Islet of Langerhans (tissue), 1 donor: ENCODE measurements around the gene DISC1.
"Not testable (repeated sequence)": the region's sequence is repeated elsewhere in the genome, so short reads cannot be mapped to it uniquely, and the experiment has no call there.

Experiments
- FAIRE-seq: peaks from one replicate; lab custom pipeline; 2011; peaks lifted over from hg19 to GRCh38; lab: Jason Lieb, UNC

Gene DISC1

GRCh38 chr1:231668826-231669225 is 42.2 kb downstream of the DISC1 start:
- FAIRE-seq = no peak

- not testable (repeated sequence) for FAIRE-seq
Observed at GRCh38 chr1:231669864-231670621, 43.5 kb downstream of the DISC1 start.

GRCh38 chr1:231670755-231671154 is 44.2 kb downstream of the DISC1 start:
- FAIRE-seq = no peak

- no peak for FAIRE-seq
Observed at GRCh38 chr1:231674575-231674974, 48.0 kb downstream of the DISC1 start.

DNA sequence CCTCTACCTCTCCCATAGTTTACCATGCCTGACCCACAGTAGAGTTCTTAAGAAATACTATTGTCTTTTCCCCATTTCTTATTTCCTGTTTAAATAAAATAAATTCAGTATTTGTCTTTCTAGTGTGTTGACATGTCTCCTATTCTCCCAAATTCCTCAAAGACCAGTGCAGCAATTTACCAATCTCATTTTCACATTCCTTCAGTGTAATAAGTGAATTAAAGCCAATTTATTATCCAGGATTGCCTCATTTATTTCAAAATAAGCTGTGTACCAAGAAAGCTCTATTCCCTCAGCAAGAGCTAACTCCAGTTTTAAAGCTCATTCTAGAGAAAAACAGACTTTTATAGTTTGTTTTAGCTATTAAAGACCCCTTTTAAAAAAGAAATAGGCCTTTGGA is 49.9 kb downstream of the DISC1 start:
- FAIRE-seq = no peak

DNA sequence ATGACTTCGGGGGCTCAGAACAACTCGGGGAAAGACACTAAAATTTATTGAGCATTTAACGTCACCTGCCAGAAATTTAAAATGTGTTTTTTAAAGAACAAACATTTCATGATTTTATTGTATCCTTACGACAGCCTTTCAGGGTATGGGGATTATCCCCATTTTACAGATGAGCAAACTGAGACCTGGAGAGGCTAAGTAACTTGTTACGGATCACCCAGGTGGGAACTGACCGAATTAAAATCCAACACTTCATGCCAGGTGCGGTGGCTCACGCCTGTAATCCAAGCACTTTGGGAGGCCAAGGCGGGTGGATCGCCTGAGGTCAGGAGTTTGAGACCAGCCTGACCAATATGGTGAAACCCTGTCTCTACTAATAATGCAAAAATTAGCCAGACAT is 50.9 kb downstream of the DISC1 start:
- no peak for FAIRE-seq

DNA sequence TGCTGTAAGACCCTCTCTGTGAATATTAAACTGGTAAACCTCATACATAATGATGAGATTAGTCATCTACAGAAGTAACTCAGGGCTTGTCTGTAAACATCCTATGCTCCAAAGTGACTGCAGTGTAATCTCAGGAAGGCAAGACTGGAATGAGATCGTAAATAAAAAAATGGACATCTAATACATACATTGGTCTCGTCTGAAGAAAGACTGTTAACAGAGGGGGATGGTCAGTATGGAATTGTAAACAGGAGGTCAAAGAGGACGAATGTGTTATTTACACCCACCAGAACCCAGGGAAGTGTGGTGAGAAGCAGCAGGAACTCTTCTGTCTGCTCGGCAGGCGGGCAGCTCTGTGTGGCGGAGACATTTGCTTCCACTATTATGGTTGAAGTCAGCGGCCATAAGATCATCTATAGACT is 51.4 kb downstream of the DISC1 start:
- FAIRE-seq = no peak

DNA sequence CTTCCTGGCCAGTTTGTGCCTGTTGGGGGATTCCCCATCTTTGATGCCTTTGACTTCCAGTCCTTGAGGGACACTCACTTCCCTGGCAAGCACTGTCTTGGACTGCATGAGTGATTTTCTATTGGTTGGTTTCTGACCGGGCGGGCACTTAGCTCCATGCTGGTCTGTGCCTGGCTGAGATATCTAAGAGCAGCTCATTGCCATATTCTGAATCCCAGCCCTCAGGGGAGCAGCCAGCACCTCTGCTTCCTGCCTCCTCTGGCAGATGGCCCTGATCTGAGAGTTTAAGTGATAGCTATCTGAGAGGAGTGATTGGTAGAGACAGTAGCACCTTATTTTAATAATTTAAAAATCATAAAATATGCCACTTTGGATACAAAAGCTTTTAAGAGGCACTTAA is 52.5 kb downstream of the DISC1 start:
- FAIRE-seq = no peak

GRCh38 chr1:231681006-231681405 is 54.4 kb downstream of the DISC1 start:
- no peak for FAIRE-seq

DNA sequence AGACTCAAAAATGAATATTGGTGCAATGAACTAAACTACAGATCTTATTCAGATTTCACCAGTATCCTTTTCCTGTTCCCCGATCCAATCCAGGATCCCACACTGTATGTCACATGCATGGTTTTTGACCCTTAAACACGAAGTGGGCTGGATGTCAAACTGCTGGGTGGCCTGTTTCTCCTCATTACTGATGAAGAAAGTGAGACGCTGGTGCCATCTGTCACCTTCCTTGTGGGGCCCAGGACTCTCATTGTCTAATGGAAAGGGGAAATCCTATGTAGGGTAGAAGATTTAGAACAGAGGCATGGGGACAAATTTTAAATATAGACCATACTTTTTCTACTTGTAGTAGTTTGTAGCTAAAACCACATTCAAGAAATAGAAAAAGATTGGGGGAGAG is 56.2 kb downstream of the DISC1 start:
- no peak for FAIRE-seq

- FAIRE-seq = no peak
Observed at GRCh38 chr1:231683439-231684165, 57.0 kb downstream of the DISC1 start.

DNA sequence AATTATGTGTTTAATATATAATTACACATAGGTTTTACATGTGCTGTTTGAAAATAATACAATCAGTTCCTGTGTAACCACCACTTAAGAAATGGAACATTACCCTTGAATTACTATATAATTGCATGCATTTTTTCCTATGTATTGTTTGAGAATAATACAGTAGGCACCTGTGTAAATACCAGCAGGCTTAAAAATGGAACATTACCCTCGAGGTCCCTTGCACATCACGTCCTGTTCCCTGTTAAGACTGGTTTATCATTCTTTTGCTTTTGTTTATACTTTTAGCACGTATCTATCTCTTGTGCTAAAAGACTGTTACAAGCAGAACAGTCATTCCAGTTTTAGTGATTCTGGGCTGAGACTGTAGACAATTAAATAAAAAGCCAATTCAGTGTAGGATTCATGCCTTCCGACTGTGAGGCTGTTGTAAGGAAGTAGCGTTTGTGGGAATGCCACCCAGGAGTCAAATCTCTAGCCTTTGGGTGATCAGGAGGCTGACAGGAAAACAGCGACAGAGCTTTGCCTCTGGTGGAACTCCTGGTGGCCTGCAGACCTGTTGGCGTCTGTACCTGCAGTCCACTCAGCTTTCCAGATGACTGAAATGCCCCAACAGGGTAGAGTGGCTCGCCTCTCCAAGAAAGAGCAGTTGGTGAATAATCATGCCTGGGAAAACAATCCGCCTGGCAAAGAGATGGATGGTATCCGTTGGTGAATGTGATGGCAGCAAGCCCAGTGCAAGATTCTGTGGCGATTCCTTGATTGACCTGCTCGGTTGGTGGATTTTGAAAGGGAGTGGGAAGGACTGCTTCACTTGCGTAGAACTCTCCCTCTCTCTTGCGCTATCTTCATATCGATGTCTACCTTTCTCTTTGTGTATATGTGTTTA is 58.0 kb downstream of the DISC1 start:
- no peak for FAIRE-seq

- FAIRE-seq = no peak
Observed at GRCh38 chr1:231686384-231686783, 59.8 kb downstream of the DISC1 start.

GRCh38 chr1:231688989-231689388 is 62.4 kb downstream of the DISC1 start:
- no peak for FAIRE-seq

GRCh38 chr1:231690059-231690458 is 63.5 kb downstream of the DISC1 start:
- FAIRE-seq = no peak

DNA sequence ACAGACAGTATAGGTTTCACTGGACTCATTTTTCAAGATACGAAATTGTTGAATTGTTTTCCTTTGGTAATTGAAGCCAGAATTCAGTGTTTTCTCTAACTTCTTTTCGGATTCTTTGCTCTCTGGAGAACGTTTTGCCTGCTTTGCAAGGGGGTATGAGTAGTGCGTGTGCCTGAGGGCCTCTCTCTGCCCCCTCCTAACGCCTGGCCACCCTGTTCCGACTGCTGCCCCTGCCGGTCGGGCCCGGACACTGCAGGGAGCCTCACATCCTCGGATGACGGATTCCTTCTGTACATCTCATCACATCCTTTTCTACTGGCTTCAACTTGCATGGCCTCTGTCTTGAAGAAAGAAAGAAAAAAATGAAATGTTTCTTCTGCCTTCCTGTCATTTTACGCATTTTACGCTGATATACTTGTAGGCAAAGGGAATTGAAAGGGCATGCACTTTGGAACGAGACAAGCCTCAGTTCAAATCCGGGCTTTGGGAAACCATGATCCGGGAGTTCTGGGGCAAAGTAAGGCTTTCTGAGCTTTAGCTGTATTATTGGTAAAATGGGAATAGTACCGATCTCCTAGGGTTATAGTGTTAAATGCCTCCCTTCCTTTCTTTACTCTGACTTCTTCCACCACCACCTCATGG is 65.1 kb downstream of the DISC1 start:
- no peak for FAIRE-seq

DNA sequence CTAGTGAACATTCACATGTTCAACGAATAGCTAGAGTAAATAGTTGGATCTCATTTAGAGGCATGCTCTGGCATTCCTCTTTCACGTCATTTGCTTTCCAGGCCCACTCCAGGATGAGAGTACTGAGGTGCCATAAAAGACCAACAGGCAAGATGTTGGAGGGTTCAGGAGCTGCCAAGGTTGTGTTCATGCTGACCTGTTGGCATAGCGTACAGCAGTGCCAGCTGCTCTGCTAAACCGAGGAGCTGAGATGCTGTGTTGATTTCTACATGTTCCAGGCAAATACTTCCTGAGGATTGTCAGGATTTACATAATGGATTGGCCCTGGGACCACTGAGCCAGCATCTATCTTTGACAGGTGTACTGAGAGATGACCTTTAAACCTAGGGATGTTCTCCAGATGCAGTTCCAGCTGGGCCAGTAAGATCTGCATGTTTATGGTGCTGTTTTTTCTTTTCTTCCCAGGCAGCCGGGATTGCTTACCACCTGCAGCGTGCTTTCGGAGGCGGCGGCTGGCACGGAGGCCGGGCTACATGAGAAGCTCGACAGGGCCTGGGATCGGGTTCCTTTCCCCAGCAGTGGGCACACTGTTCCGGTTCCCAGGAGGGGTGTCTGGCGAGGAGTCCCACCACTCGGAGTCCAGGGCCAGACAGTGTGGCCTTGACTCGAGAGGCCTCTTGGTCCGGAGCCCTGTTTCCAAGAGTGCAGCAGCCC is 66.9 kb downstream of the DISC1 start:
- no peak for FAIRE-seq

- no peak for FAIRE-seq
Observed at GRCh38 chr1:231694075-231694431, 67.5 kb downstream of the DISC1 start.

GRCh38 chr1:231694465-231695077 is 68.0 kb downstream of the DISC1 start:
- FAIRE-seq = no peak

- no peak for FAIRE-seq
Observed at GRCh38 chr1:231695439-231696255, 69.1 kb downstream of the DISC1 start.
